ENCODE results near the gene PRMT2. TPM values are rescaled to one million over a fixed set of nuclear protein-coding genes. Genes with fewer than 3 reads are reported as not detected.
"Not testable (repeated sequence)": the region's sequence is repeated elsewhere in the genome, so short reads cannot be mapped to it uniquely, and the experiment has no call there.

The PRMT2 gene
- total RNA-seq, 4 donors from 2014 or later: 77.0 to 87.8 (median 82.3) TPM

DNA sequence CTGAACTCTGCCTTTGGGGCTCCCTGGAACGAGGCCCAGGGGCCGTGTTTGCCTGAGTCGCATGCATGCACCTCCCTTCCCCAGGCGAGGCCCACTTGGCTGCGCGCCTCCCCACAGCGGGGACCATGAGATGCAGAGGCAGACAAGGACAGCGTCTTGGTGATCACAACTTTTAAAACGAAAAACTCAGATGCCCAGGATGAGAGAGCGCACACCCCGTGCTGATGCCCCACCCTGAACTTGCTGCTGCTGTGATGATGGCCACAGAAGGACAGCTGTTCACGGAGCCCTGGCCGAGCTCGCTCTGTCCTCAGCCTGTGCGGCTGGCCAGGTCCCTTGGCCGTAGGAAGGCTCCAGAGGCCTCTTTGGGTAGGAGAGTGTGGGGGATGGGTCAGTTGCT is 11.4 kb upstream of the PRMT2 start:
- ATAC-seq (ENCODE audit: low FRiP score) (no peak), DNase-seq (ENCODE audit: low spot score) (no peak)
- TF ChIP-seq, protein P1, sequence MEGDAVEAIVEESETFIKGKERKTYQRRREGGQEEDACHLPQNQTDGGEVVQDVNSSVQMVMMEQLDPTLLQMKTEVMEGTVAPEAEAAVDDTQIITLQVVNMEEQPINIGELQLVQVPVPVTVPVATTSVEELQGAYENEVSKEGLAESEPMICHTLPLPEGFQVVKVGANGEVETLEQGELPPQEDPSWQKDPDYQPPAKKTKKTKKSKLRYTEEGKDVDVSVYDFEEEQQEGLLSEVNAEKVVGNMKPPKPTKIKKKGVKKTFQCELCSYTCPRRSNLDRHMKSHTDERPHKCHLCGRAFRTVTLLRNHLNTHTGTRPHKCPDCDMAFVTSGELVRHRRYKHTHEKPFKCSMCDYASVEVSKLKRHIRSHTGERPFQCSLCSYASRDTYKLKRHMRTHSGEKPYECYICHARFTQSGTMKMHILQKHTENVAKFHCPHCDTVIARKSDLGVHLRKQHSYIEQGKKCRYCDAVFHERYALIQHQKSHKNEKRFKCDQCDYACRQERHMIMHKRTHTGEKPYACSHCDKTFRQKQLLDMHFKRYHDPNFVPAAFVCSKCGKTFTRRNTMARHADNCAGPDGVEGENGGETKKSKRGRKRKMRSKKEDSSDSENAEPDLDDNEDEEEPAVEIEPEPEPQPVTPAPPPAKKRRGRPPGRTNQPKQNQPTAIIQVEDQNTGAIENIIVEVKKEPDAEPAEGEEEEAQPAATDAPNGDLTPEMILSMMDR (IDR thresholded peaks at IDR 0.05): no peak

DNA sequence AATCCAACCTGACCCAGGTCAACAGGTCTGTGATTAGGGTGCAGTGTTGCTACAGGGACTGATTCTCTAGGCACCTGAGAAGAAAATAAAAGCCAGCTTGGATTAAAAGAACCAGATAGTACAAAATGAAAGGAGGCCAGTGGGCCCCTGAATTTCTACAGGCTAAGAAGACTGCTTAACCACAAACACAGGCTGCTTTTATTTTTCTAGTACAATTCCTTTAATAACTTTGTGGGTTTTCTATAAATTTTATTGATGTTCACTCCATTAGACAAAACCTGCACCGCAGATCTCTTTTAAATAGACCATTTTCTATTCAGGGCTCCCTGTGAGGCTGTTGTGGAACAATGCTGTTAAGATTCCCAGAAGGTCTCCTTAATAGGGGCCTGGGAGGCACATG is 9.7 kb upstream of the PRMT2 start:
- ATAC-seq (ENCODE audit: low FRiP score) (no peak), DNase-seq (ENCODE audit: low spot score) (no peak)
- TF ChIP-seq, protein P1 (IDR thresholded peaks at IDR 0.05): no peak

DNA sequence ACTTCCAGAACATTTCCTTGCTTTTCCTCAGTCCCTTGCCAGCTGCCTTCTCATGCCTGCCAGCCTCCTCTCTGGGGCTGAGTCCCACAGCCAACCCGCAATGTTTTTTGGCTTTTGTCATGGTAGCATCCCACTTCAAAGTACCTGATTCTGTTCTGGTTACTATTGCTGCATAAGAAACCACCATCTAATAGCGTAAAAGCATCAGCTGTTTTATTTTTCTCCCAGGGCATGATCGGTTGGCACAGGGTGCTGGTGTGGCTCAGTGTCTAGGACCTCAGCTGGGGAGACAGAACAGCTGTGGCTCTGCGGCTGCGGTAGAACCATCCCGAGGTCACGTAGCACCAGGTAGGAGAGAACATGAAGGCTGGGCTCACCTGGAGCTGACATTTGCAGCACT is 8.9 kb upstream of the PRMT2 start:
- no peak for ATAC-seq (ENCODE audit: low FRiP score)
- DNase-seq (ENCODE audit: low spot score): no peak
- TF ChIP-seq, protein P1 (IDR thresholded peaks at IDR 0.05): no peak

DNA sequence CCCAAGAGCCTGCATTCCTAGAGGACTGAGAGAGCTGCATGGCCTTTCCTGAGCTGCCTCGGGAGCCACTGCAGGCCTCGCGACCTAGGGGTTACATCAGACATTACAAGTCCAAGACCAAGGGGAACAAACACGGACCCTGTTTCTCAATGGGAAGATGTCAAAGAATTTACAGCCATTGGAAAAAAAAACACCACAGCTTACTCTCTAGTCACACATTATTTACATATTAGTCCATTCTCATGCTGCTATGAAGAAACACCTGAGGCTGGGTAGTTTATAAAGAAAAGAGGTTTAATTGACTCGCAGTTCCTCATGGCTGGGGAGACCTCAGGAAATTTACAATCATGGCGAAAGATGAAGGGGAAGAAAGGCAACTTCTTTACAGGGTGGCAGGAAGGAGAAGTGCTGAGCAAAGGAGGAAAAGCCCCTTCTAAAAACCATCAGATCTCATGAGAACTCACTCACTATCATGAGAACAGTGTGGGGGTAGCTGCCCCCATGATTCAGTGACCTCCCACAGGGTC is 8.4 kb upstream of the PRMT2 start:
- DNase-seq (ENCODE audit: low spot score) (no peak), ATAC-seq (ENCODE audit: low FRiP score) (no peak)
- TF ChIP-seq, protein P1 (IDR thresholded peaks at IDR 0.05): no peak

DNA sequence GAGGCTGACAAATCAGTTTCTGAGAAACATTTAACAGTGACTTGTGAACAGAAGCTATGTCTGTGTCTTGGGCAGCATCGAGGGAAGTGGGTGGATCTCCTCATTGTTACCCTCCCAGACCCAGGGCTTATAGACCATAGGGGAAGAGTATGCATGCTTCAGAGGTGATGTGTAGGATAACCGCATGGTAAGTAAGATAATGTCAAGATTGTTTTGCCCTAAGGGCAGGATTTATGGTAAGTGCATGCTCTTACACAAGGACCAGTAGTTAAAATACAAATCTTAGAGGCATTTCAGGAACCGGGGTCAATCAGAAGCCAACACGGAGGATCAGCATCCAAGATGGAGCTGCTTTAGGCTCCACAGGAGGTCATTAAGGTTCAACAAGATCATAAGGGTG is 7.7 kb upstream of the PRMT2 start:
- TF ChIP-seq, protein P1 (IDR thresholded peaks at IDR 0.05): no peak
- no peak for DNase-seq (ENCODE audit: low spot score)

DNA sequence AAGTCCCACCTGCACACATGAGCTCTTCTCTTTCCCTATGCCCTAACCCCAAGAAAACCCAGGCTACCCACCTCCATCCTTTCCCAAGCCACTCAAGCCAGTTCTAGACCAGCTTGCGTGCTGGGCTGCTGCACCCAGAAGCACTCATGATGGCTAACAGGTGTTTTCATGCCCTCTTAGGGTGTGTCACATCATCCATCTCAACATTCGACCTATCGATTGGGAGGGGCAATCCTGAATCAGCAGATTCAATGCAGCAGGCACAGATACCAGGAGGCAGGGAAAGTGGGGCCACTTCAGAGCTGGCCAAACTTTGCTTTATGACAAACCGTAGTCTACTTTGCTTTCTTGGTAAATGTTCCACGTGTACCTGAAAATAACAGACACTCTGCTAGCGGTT is 6.6 kb upstream of the PRMT2 start:
- no peak for DNase-seq (ENCODE audit: low spot score)
- TF ChIP-seq, protein P1 (IDR thresholded peaks at IDR 0.05): no peak
- no peak for ATAC-seq (ENCODE audit: low FRiP score)

More for the DNA sequence above, 7.7 kb upstream of the PRMT2 start:
- no peak for ATAC-seq (ENCODE audit: low FRiP score)

DNA sequence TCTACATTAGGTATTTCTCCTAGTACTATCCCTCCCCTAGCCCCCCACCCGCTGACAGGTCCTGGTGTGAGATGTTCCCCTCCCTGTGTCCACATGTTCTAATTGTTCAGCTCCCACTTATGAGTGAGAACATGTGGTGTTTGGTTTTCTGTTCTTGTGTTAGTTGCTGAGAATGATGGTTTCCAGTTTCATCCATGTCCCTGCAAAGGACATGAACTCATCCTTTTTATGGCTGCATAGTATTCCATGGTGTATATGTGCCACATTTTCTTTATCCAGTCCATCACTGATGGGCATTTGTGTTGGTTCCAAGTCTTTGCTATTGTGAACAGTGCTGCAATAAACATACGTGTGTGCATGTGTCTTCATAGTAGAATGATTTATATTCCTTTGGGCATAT is 4.6 kb upstream of the PRMT2 start:
- DNase-seq (ENCODE audit: low spot score); ATAC-seq (ENCODE audit: low FRiP score): not testable (repeated sequence)

DNA sequence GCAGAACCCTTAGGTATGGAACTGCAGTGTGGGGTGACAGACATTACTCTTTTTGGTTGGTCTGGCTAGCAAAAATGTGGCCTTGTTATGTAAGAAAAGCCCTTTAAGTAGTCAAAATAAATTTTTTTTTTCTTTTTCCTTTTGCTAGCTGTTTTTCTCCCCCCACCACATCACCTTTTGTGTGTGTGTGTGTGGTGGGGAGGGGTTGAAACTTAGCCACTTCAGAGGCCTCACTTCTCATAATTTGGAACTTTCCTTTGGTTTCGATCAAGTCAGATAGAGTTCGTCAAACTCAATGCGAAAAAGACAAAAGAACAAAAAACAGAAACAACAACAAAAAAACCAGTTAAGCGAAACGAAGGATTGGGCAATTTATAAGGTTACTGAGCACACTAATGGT is 1.9 kb upstream of the PRMT2 start:
- DNase-seq (ENCODE audit: low spot score) (no peak), ATAC-seq (ENCODE audit: low FRiP score) (no peak)
- TF ChIP-seq, protein P1 (IDR thresholded peaks at IDR 0.05): no peak

Data from omental fat pad (tissue), 4 donors.